Ureter (tissue), 1 donor: ENCODE data around the gene IGIP. TPM values are rescaled to one million over a fixed set of nuclear protein-coding genes. Genes with fewer than 3 reads are reported as not detected.

Source experiments
- DNase-seq: peaks from one replicate; pipeline ENCODE4 v3.0.0-alpha.2; 2020; ENCODE audit warnings: low spot score
- total RNA-seq: library from RNA; stranded (reverse); gene quantifications from one replicate; pipeline ENCODE4 v1.2.4, GENCODE V29; 2023
- donor health status: DM: yes; HTN: yes; CAD: no.

IGIP gene
- 15.9 TPM for total RNA-seq

- DNase-seq: no peak
Measured at GRCh38 chr5:140125637-140126036, at the start of gene IGIP. Gene IGIP (plus strand): TSS chr5:140125937. CDS start chr5:140128477, 2,540 bp downstream.

GRCh38 chr5:140076142-140076541 lies 49.6 kb upstream of the IGIP start:
- no peak for DNase-seq

GRCh38 chr5:140076788-140077187 lies 48.9 kb upstream of the IGIP start:
- DNase-seq: no peak

GRCh38 chr5:140083120-140083519 lies 42.6 kb upstream of the IGIP start:
- no peak for DNase-seq

GRCh38 chr5:140083650-140084049 lies 42.1 kb upstream of the IGIP start:
- no peak for DNase-seq

GRCh38 chr5:140084541-140084940 lies 41.2 kb upstream of the IGIP start:
- no peak for DNase-seq

- no peak for DNase-seq
Measured at GRCh38 chr5:140090251-140090650, 35.5 kb upstream of the IGIP start.

- no peak for DNase-seq
Measured at GRCh38 chr5:140093179-140093578, 32.6 kb upstream of the IGIP start.

- DNase-seq: no peak
Measured at GRCh38 chr5:140093866-140094265, 31.9 kb upstream of the IGIP start.

GRCh38 chr5:140094889-140095288 lies 30.8 kb upstream of the IGIP start:
- no peak for DNase-seq

GRCh38 chr5:140101179-140101578 lies 24.6 kb upstream of the IGIP start:
- DNase-seq: no peak

GRCh38 chr5:140103154-140103553 lies 22.6 kb upstream of the IGIP start:
- no peak for DNase-seq

GRCh38 chr5:140104100-140104499 lies 21.6 kb upstream of the IGIP start:
- DNase-seq: no peak

GRCh38 chr5:140106101-140106500 lies 19.6 kb upstream of the IGIP start:
- no peak for DNase-seq

- no peak for DNase-seq
Measured at GRCh38 chr5:140106805-140107311, 18.9 kb upstream of the IGIP start.

- peak; percentile 95 for DNase-seq
Measured at GRCh38 chr5:140107312-140108092, 18.2 kb upstream of the IGIP start.

GRCh38 chr5:140108093-140109017 lies 17.4 kb upstream of the IGIP start:
- peak; percentile 58 for DNase-seq

GRCh38 chr5:140109018-140109758 lies 16.5 kb upstream of the IGIP start:
- no peak for DNase-seq

GRCh38 chr5:140109759-140110645 lies 15.7 kb upstream of the IGIP start:
- DNase-seq: no peak

- DNase-seq: no peak
Measured at GRCh38 chr5:140110646-140110957, 15.1 kb upstream of the IGIP start.
